ENCODE results near the gene CHST15. TPM values are rescaled to one million over a fixed set of nuclear protein-coding genes. Genes with fewer than 3 reads are reported as not detected.
"Not testable (repeated sequence)": the region's sequence is repeated elsewhere in the genome, so short reads cannot be mapped to it uniquely, and the experiment has no call there.

The CHST15 gene
- total and polyA plus RNA-seq, 7 experiments from 2014 or later = 0.27 to 43.3 (median 2.2) TPM

- H3K4me3 Mint-ChIP-seq; intact Hi-C loops (cut with micrococcal nuclease); H3K27ac ChIP-seq (ENCODE audit: low read depth, low read length); DNase-seq; H3K4me1 Mint-ChIP-seq; H3K4me3 ChIP-seq (ENCODE audit: low read length); ATAC-seq; H3K36me3 ChIP-seq (ENCODE audit: control insufficient read depth in 2 of 3, insufficient read depth in 3 of 3, low read length in 3 of 3); H3K4me1 ChIP-seq (ENCODE audit: control insufficient read depth in 2 of 2, insufficient read depth in 2 of 2, low read length in 2 of 2); H3K36me3 Mint-ChIP-seq; H3K27ac Mint-ChIP-seq; POLR2A ChIA-PET; H3K27me3 ChIP-seq (ENCODE audit: control insufficient read depth in 2 of 2, insufficient read depth in 2 of 2, low read length in 2 of 2): not testable (repeated sequence)
- H3K9me3 ChIP-seq (ENCODE audit: control insufficient read depth in 2 of 3, low read length in 3 of 3) = peaks cover 0 to 11% (median 0%) of the 10 kb centered on the region in 3 experiments
- CTCF ChIA-PET = interaction anchor here (0.7 kb wide), 1 partner anchor 10 kb away, joined by 3 read pairs; no protein-coding TSS in a partner anchor
- peaks cover 0 to 14% (median 3%) of the 10 kb centered on the region in 11 donors for H3K9me3 Mint-ChIP-seq
- peaks cover 7 to 22% (median 10%) of the 10 kb centered on the region in 5 donors for H3K27me3 Mint-ChIP-seq
Observed at GRCh38 chr10:124100651-124101050, 7.3 kb upstream of the CHST15 start.

GRCh38 chr10:124100124-124100523 is 6.7 kb upstream of the CHST15 start:
- peaks cover 0 to 4% (median 0%) of the 10 kb centered on the region in 5 donors for H3K36me3 Mint-ChIP-seq
- Histone ChIP-seq H3K27me3 (ENCODE audit: control insufficient read depth in 2 of 2, insufficient read depth in 2 of 2, low read length in 2 of 2) (no peaks in the 10 kb centered on the region), H3K9me3 (ENCODE audit: control insufficient read depth in 2 of 3, low read length in 3 of 3) (peaks cover 0 to 11% (median 0%) of the 10 kb centered on the region in 3 experiments), H3K4me3 (ENCODE audit: low read length) (no peak overlapping the region), H3K4me1 (ENCODE audit: control insufficient read depth in 2 of 2, insufficient read depth in 2 of 2, low read length in 2 of 2) (no peaks in the 10 kb centered on the region), H3K36me3 (ENCODE audit: control insufficient read depth in 2 of 3, insufficient read depth in 3 of 3, low read length in 3 of 3) (no peaks in the 10 kb centered on the region), H3K27ac (ENCODE audit: low read depth, low read length) (no peak overlapping the region)
- H3K4me3 Mint-ChIP-seq = no peak overlapping the region
- no peak overlapping the region for H3K27ac Mint-ChIP-seq
- ATAC-seq = no peak
- ChIA-PET POLR2A (no interaction called here), CTCF (no interaction called here)
- peaks cover 0 to 14% (median 3%) of the 10 kb centered on the region in 11 donors for H3K9me3 Mint-ChIP-seq
- no peak for DNase-seq
- intact Hi-C loops (cut with micrococcal nuclease) = no loop called here
- H3K4me1 Mint-ChIP-seq = no peaks in the 10 kb centered on the region
- H3K27me3 Mint-ChIP-seq = peaks cover 7 to 27% (median 15%) of the 10 kb centered on the region in 5 donors

GRCh38 chr10:124099604-124100003 is 6.2 kb upstream of the CHST15 start:
- no peaks in the 10 kb centered on the region for H3K36me3 ChIP-seq (ENCODE audit: control insufficient read depth in 2 of 3, insufficient read depth in 3 of 3, low read length in 3 of 3)
- no peak overlapping the region for H3K4me3 Mint-ChIP-seq
- H3K27me3 Mint-ChIP-seq = peaks cover 10 to 32% (median 20%) of the 10 kb centered on the region in 5 donors
- H3K9me3 Mint-ChIP-seq = peaks cover 0 to 14% (median 3%) of the 10 kb centered on the region in 11 donors
- ATAC-seq = peak; percentile 29
- no peak overlapping the region for H3K4me3 ChIP-seq (ENCODE audit: low read length)
- no peak overlapping the region for H3K27ac ChIP-seq (ENCODE audit: low read depth, low read length)
- peaks cover 0 to 4% (median 0%) of the 10 kb centered on the region in 5 donors for H3K36me3 Mint-ChIP-seq
- no peaks in the 10 kb centered on the region for H3K4me1 ChIP-seq (ENCODE audit: control insufficient read depth in 2 of 2, insufficient read depth in 2 of 2, low read length in 2 of 2)
- peaks cover 0 to 11% (median 0%) of the 10 kb centered on the region in 3 experiments for H3K9me3 ChIP-seq (ENCODE audit: control insufficient read depth in 2 of 3, low read length in 3 of 3)
- CTCF ChIA-PET = no interaction called here
- POLR2A ChIA-PET = no interaction called here
- intact Hi-C loops (cut with micrococcal nuclease) = no loop called here
- H3K27me3 ChIP-seq (ENCODE audit: control insufficient read depth in 2 of 2, insufficient read depth in 2 of 2, low read length in 2 of 2) = no peaks in the 10 kb centered on the region
- no peak overlapping the region for H3K27ac Mint-ChIP-seq
- no peak for DNase-seq
- H3K4me1 Mint-ChIP-seq = no peaks in the 10 kb centered on the region

DNA sequence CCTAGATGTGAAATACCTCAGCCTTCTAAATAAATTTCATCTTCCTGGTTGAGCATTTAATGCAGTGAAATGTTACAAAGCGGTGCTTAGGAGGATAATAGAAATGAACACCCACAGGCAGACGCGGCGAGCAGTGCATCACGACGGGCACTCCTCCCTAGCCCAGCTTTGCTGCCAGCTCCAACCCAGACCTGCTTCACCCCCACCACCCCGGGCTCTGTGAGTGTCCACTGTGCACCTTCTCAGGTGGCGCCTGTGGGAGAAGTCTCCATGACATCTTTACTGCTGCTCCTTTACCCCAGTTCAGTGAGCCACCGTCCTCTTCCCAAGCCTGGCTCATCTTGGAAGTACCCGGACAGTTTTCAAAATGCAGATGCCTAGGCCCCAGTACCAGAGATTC is 5.2 kb upstream of the CHST15 start:
- H3K4me3 Mint-ChIP-seq = no peak overlapping the region
- no peak overlapping the region for H3K27ac Mint-ChIP-seq
- H3K27me3 Mint-ChIP-seq = peaks cover 12 to 40% (median 22%) of the 10 kb centered on the region in 5 donors
- Histone ChIP-seq H3K27me3 (ENCODE audit: control insufficient read depth in 2 of 2, insufficient read depth in 2 of 2, low read length in 2 of 2) (no peaks in the 10 kb centered on the region), H3K4me1 (ENCODE audit: control insufficient read depth in 2 of 2, insufficient read depth in 2 of 2, low read length in 2 of 2) (no peaks in the 10 kb centered on the region), H3K27ac (ENCODE audit: low read depth, low read length) (no peak overlapping the region), H3K4me3 (ENCODE audit: low read length) (no peak overlapping the region), H3K36me3 (ENCODE audit: control insufficient read depth in 2 of 3, insufficient read depth in 3 of 3, low read length in 3 of 3) (no peaks in the 10 kb centered on the region), H3K9me3 (ENCODE audit: control insufficient read depth in 2 of 3, low read length in 3 of 3) (peaks cover 0 to 11% (median 0%) of the 10 kb centered on the region in 3 experiments)
- ChIA-PET CTCF (no interaction called here), POLR2A (no interaction called here)
- H3K36me3 Mint-ChIP-seq = peaks cover 0 to 4% (median 0%) of the 10 kb centered on the region in 5 donors
- H3K9me3 Mint-ChIP-seq = peaks cover 0 to 14% (median 2%) of the 10 kb centered on the region in 11 donors
- intact Hi-C loops (cut with micrococcal nuclease) = no loop called here
- no peaks in the 10 kb centered on the region for H3K4me1 Mint-ChIP-seq
- DNase-seq (no peak), ATAC-seq (no peak)

DNA sequence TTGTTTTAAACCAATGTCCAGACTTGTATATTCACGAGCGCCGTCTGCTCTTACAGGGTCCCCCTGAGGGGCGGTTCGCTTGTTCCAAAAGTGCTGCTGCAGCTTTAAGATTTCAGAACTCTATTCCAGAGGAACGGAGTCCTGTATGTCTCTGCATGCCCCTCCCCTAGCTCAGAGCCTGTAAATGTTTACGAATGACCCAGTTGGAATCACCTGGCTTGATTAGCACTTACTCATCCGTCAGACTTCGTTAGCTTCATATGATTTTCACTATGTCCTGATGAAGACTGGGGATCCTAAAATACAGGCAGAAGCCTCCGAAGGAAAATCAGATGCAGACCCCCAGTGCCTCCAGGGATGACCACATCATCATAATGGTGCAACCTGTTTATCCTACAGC is 4.5 kb upstream of the CHST15 start:
- intact Hi-C loops (cut with micrococcal nuclease) = no loop called here
- Histone ChIP-seq H3K4me1 (ENCODE audit: control insufficient read depth in 2 of 2, insufficient read depth in 2 of 2, low read length in 2 of 2) (no peaks in the 10 kb centered on the region), H3K27ac (ENCODE audit: low read depth, low read length) (no peak overlapping the region), H3K9me3 (ENCODE audit: control insufficient read depth in 2 of 3, low read length in 3 of 3) (peaks cover 0 to 11% (median 0%) of the 10 kb centered on the region in 3 experiments), H3K27me3 (ENCODE audit: control insufficient read depth in 2 of 2, insufficient read depth in 2 of 2, low read length in 2 of 2) (no peaks in the 10 kb centered on the region), H3K36me3 (ENCODE audit: control insufficient read depth in 2 of 3, insufficient read depth in 3 of 3, low read length in 3 of 3) (no peaks in the 10 kb centered on the region), H3K4me3 (ENCODE audit: low read length) (no peak overlapping the region)
- CTCF ChIA-PET = no interaction called here
- H3K4me1 Mint-ChIP-seq = no peaks in the 10 kb centered on the region
- ATAC-seq = no peak
- peaks cover 12 to 43% (median 22%) of the 10 kb centered on the region in 5 donors for H3K27me3 Mint-ChIP-seq
- H3K9me3 Mint-ChIP-seq = peaks cover 0 to 14% (median 2%) of the 10 kb centered on the region in 11 donors
- peaks cover 0 to 4% (median 0%) of the 10 kb centered on the region in 5 donors for H3K36me3 Mint-ChIP-seq
- POLR2A ChIA-PET = no interaction called here
- no peak overlapping the region for H3K4me3 Mint-ChIP-seq
- no peak for DNase-seq
- H3K27ac Mint-ChIP-seq = no peak overlapping the region

- Mint-ChIP-seq H3K4me3 (no peak overlapping the region), H3K4me1 (peaks cover 0 to 3% (median 0%) of the 10 kb centered on the region in 7 donors), H3K36me3 (peaks cover 0 to 4% (median 0%) of the 10 kb centered on the region in 5 donors), H3K27me3 (peaks cover 12 to 49% (median 22%) of the 10 kb centered on the region in 5 donors), H3K9me3 (peaks cover 0 to 14% (median 2%) of the 10 kb centered on the region in 11 donors), H3K27ac (no peak overlapping the region)
- Histone ChIP-seq H3K9me3 (ENCODE audit: control insufficient read depth in 2 of 3, low read length in 3 of 3) (peaks cover 0 to 11% (median 0%) of the 10 kb centered on the region in 3 experiments), H3K27ac (ENCODE audit: low read depth, low read length) (no peak overlapping the region), H3K36me3 (ENCODE audit: control insufficient read depth in 2 of 3, insufficient read depth in 3 of 3, low read length in 3 of 3) (no peaks in the 10 kb centered on the region), H3K4me3 (ENCODE audit: low read length) (no peak overlapping the region), H3K4me1 (ENCODE audit: control insufficient read depth in 2 of 2, insufficient read depth in 2 of 2, low read length in 2 of 2) (no peaks in the 10 kb centered on the region), H3K27me3 (ENCODE audit: control insufficient read depth in 2 of 2, insufficient read depth in 2 of 2, low read length in 2 of 2) (no peaks in the 10 kb centered on the region)
- DNase-seq (no peak), ATAC-seq (no peak)
- intact Hi-C loops (cut with micrococcal nuclease) = no loop called here
- CTCF ChIA-PET = interaction anchor here (0.6 kb wide), 1 partner anchor 293 kb away, joined by 3 read pairs; no protein-coding TSS in a partner anchor
- POLR2A ChIA-PET = no interaction called here
Observed at GRCh38 chr10:124096494-124096893, 3.1 kb upstream of the CHST15 start.

GRCh38 chr10:124095801-124096200 is 2.4 kb upstream of the CHST15 start:
- H3K9me3 Mint-ChIP-seq = peaks cover 0 to 13% (median 2%) of the 10 kb centered on the region in 11 donors
- H3K4me3 ChIP-seq (ENCODE audit: low read length); H3K4me3 Mint-ChIP-seq; H3K27me3 ChIP-seq (ENCODE audit: control insufficient read depth in 2 of 2, insufficient read depth in 2 of 2, low read length in 2 of 2); ATAC-seq; H3K27ac Mint-ChIP-seq; H3K4me1 Mint-ChIP-seq; CTCF ChIA-PET; DNase-seq; H3K4me1 ChIP-seq (ENCODE audit: control insufficient read depth in 2 of 2, insufficient read depth in 2 of 2, low read length in 2 of 2); H3K36me3 Mint-ChIP-seq; intact Hi-C loops (cut with micrococcal nuclease); H3K27ac ChIP-seq (ENCODE audit: low read depth, low read length); H3K36me3 ChIP-seq (ENCODE audit: control insufficient read depth in 2 of 3, insufficient read depth in 3 of 3, low read length in 3 of 3); POLR2A ChIA-PET: not testable (repeated sequence)
- H3K27me3 Mint-ChIP-seq = peaks cover 18 to 56% (median 28%) of the 10 kb centered on the region in 5 donors
- H3K9me3 ChIP-seq (ENCODE audit: control insufficient read depth in 2 of 3, low read length in 3 of 3) = peaks cover 0 to 11% (median 0%) of the 10 kb centered on the region in 3 experiments
